ENCODE measurements around the gene CUBN.

GRCh38 chr10:17035446-17035845 lies 94.2 kb downstream of the CUBN start:
- TF ChIP-seq CTCF (IDR thresholded peaks at IDR 0.05) (no peak), POLR2A (IDR thresholded peaks at IDR 0.05) (no peak)
